H1 (cell line): ENCODE measurements around the gene ZBTB16. TPM values are rescaled to one million over a fixed set of nuclear protein-coding genes. Genes with fewer than 3 reads are reported as not detected.

Source experiments
- CTCF ChIA-PET: fragments of 300-600 bp; sonication (Branson Sonifier 250); formaldehyde crosslinking; loops from one replicate; lab custom pipeline; 2021; ENCODE audit not compliant: partially characterized antibody; lab: Charles Lee
- POLR2A ChIA-PET: fragments of 300-600 bp; sonication (Branson Sonifier 250); formaldehyde crosslinking; loops from one replicate; lab custom pipeline; 2021; ENCODE audit warnings: inconsistent platforms; ENCODE audit not compliant: partially characterized antibody; lab: Charles Lee
- DNase-seq, 2 experiments: peaks; one replicate each; pipeline versions ENCODE4 v3.0.0 to v3.0.0-alpha.2; 2010 to 2022; ENCODE audit warnings: low spot score in 2 of 2, low read depth in 1 of 2, mixed read lengths in 1 of 2
- FAIRE-seq: peaks from 2 replicates; lab custom pipeline; 2011; peaks lifted over from hg19 to GRCh38; lab: Jason Lieb, UNC
- H2AFZ ChIP-seq: 2 replicates; pipeline ENCODE4 v1.8.1; 2012; ENCODE audit warnings: low read length, inconsistent platforms
- H2AK5ac ChIP-seq: 2 replicates; pipeline ENCODE4 v1.6.1; 2013; ENCODE audit warnings: low read depth, low read length
- H2BK120ac ChIP-seq: replicated peaks from 2 replicates; pipeline ENCODE3; 2013; ENCODE audit warnings: low read depth, low read length, inconsistent platforms
- H2BK12ac ChIP-seq: 2 replicates; pipeline ENCODE4 v1.6.1; 2013; ENCODE audit warnings: low read depth, low read length
- H2BK15ac ChIP-seq: 2 replicates; pipeline ENCODE4 v1.6.1; 2013; ENCODE audit warnings: low read length
- H2BK20ac ChIP-seq: 2 replicates; pipeline ENCODE4 v1.6.1; 2013; ENCODE audit warnings: low read length
- H2BK5ac ChIP-seq: 2 replicates; pipeline ENCODE4 v1.6.1; 2013; ENCODE audit warnings: low read depth, low read length
- H3K14ac ChIP-seq: 2 replicates; pipeline ENCODE4 v1.6.1; 2013; ENCODE audit warnings: inconsistent platforms; ENCODE audit not compliant: insufficient read length
- H3K18ac ChIP-seq: 2 replicates; pipeline ENCODE4 v1.6.1; 2013; ENCODE audit warnings: low read length; ENCODE audit errors: extremely low read depth
- H3K23ac ChIP-seq: 2 replicates; pipeline ENCODE4 v1.6.1; 2013; ENCODE audit warnings: inconsistent platforms; ENCODE audit not compliant: insufficient read length
- H3K23me2 ChIP-seq: 2 replicates; pipeline ENCODE4 v1.6.1; 2013; ENCODE audit warnings: low read depth, low read length
- H3K27ac ChIP-seq: 2 replicates; pipeline ENCODE4 v1.6.1; 2011; ENCODE audit warnings: low read depth, low read length, inconsistent platforms
- H3K27me3 ChIP-seq, 4 experiments: replicated peaks in 1 of 4; 1 replicate in 1 of 4; 2 replicates in 3 of 4; pipeline versions ENCODE4 v1.6.1 to v1.8.1; 2011 to 2013; ENCODE audit warnings: low read length in 3 of 4, mild to moderate bottlenecking in 3 of 4, inconsistent platforms in 2 of 4, mixed read lengths in 2 of 4, moderate library complexity in 1 of 4; ENCODE audit not compliant: control insufficient read depth in 3 of 4, insufficient read depth in 3 of 4; ENCODE audit errors: extremely low read depth in 1 of 4
- H3K36me3 ChIP-seq, 4 experiments: 2 replicates each; pipeline versions ENCODE4 v1.6.1 to v1.8.1; 2011 to 2013; ENCODE audit warnings: mild to moderate bottlenecking in 4 of 4, low read length in 3 of 4, moderate library complexity in 2 of 4, control low read depth in 1 of 4, inconsistent platforms in 1 of 4; ENCODE audit not compliant: insufficient read depth in 4 of 4, control insufficient read depth in 2 of 4
- H3K4ac ChIP-seq: replicated peaks from 2 replicates; pipeline ENCODE3; 2013; ENCODE audit warnings: low read length, low read depth, mixed read lengths, inconsistent platforms; ENCODE audit not compliant: insufficient read length
- H3K4me1 ChIP-seq, 4 experiments: replicated peaks in 1 of 4; 1 replicate in 1 of 4; 2 replicates in 3 of 4; pipeline versions ENCODE4 v1.6.1 to v1.8.1; 2011 to 2013; ENCODE audit warnings: low read length in 3 of 4, inconsistent platforms in 2 of 4, mixed read lengths in 1 of 4; ENCODE audit not compliant: insufficient read depth in 4 of 4, control insufficient read depth in 3 of 4
- H3K4me2 ChIP-seq, 2 experiments: 2 replicates each; pipeline versions ENCODE4 v1.6.1 to v1.8.1; 2011 to 2013; ENCODE audit warnings: low read depth in 2 of 2, low read length in 2 of 2, control low read depth in 1 of 2, inconsistent platforms in 1 of 2, mild to moderate bottlenecking in 1 of 2; ENCODE audit not compliant: insufficient read depth in 1 of 2
- H3K4me3 ChIP-seq, 4 experiments: fragments of 200-600, 300-600 bp in 1 of 4; sonication (generic), shearing (Covaris generic), sonication (Bioruptor Twin) in 1 of 4; 2 replicates each; pipeline versions ENCODE4 v1.5.1 to v1.8.1; 2011 to 2016; ENCODE audit warnings: low read length in 4 of 4, low read depth in 3 of 4, control low read depth in 2 of 4, inconsistent platforms in 2 of 4, mild to moderate bottlenecking in 2 of 4, mixed read lengths in 1 of 4, moderate library complexity in 1 of 4; ENCODE audit not compliant: insufficient read depth in 2 of 4; ENCODE audit errors: extremely low read depth in 1 of 4
- H3K56ac ChIP-seq: replicated peaks from 2 replicates; pipeline ENCODE3; 2013; ENCODE audit warnings: low read depth, mild to moderate bottlenecking, mixed read lengths, low read length, inconsistent platforms; ENCODE audit not compliant: insufficient read length
- H3K79me1 ChIP-seq: 2 replicates; pipeline ENCODE4 v1.6.1; 2013; ENCODE audit warnings: low read depth, low read length, control low read depth
- H3K79me2 ChIP-seq, 2 experiments: 2 replicates each; pipeline versions ENCODE4 v1.6.1 to v1.8.1; 2012 to 2013; ENCODE audit warnings: low read length in 2 of 2, mild to moderate bottlenecking in 2 of 2, inconsistent platforms in 1 of 2; ENCODE audit not compliant: insufficient read depth in 2 of 2, control insufficient read depth in 1 of 2
- H3K9ac ChIP-seq, 4 experiments: replicated peaks in 1 of 4; 1 replicate in 1 of 4; 2 replicates in 3 of 4; pipeline versions ENCODE4 v1.6.1 to v1.8.1; 2011 to 2013; ENCODE audit warnings: low read depth in 3 of 4, low read length in 3 of 4, control low read depth in 2 of 4, mild to moderate bottlenecking in 2 of 4, moderate library complexity in 2 of 4, inconsistent platforms in 1 of 4; ENCODE audit errors: extremely low read depth in 1 of 4
- H3K9me3 ChIP-seq, 2 experiments: 2 replicates each; pipeline versions ENCODE4 v1.6.1 to v1.8.1; 2012 to 2013; ENCODE audit warnings: mild to moderate bottlenecking in 2 of 2, moderate library complexity in 2 of 2, control low read depth in 1 of 2, inconsistent platforms in 1 of 2, low read depth in 1 of 2, low read length in 1 of 2, mixed read lengths in 1 of 2; ENCODE audit not compliant: insufficient read depth in 2 of 2
- H4K20me1 ChIP-seq, 2 experiments: replicated peaks in 1 of 2; 2 replicates each; pipeline versions ENCODE3 to v1.8.1; 2011 to 2013; ENCODE audit warnings: inconsistent platforms in 2 of 2, low read length in 2 of 2, mild to moderate bottlenecking in 1 of 2; ENCODE audit not compliant: insufficient read depth in 2 of 2, control insufficient read depth in 1 of 2
- H4K5ac ChIP-seq: 2 replicates; pipeline ENCODE4 v1.6.1; 2013; ENCODE audit warnings: low read length, low read depth, mixed read lengths, inconsistent platforms; ENCODE audit not compliant: insufficient read length
- H4K8ac ChIP-seq: 2 replicates; pipeline ENCODE4 v1.8.0; 2013; ENCODE audit warnings: mild to moderate bottlenecking, moderate library complexity, low read length, inconsistent platforms; ENCODE audit not compliant: insufficient read depth; ENCODE audit errors: extremely low read depth
- H4K91ac ChIP-seq: replicated peaks from 2 replicates; pipeline ENCODE3; 2013; ENCODE audit warnings: low read length, mixed read lengths, inconsistent platforms; ENCODE audit not compliant: insufficient read length
- CHD2 ChIP-seq: IDR thresholded peaks from 2 replicates; pipeline ENCODE4 v1.6.1; 2012; ENCODE audit warnings: low read length, improper control_type of control experiment
- CREB1 ChIP-seq: IDR thresholded peaks from 2 replicates; pipeline ENCODE4 v1.6.1; 2012; ENCODE audit warnings: inconsistent platforms
- CTCF ChIP-seq, 3 experiments: IDR thresholded peaks; 1 replicate in 2 of 3; 2 replicates in 1 of 3; pipeline versions ENCODE4 v1.5.1 to v1.6.1; 2011; ENCODE audit warnings: low read length in 3 of 3, mild to moderate bottlenecking in 3 of 3, inconsistent platforms in 2 of 3, low read depth in 1 of 3, moderate library complexity in 1 of 3; ENCODE audit not compliant: insufficient read depth in 1 of 3; ENCODE audit errors: control extremely low read depth in 1 of 3
- EP300 ChIP-seq, 2 experiments: IDR thresholded peaks; 1 replicate in 1 of 2; 2 replicates in 1 of 2; pipeline ENCODE4 v1.6.1; 2011 to 2012; ENCODE audit warnings: low read depth in 2 of 2, low read length in 2 of 2, mild to moderate bottlenecking in 2 of 2, borderline replicate concordance in 1 of 2, inconsistent platforms in 1 of 2, moderate library complexity in 1 of 2
- FOSL1 ChIP-seq: IDR thresholded peaks from 2 replicates; pipeline ENCODE4 v1.6.1; 2011; ENCODE audit warnings: mild to moderate bottlenecking, low read depth, low read length, moderate library complexity; ENCODE audit not compliant: insufficient read depth
- GABPA ChIP-seq: IDR thresholded peaks from 2 replicates; pipeline ENCODE4 v1.6.1; 2011; ENCODE audit warnings: mild to moderate bottlenecking, low read length, moderate library complexity, borderline replicate concordance; ENCODE audit not compliant: insufficient read depth
- KDM4A ChIP-seq: IDR thresholded peaks from one replicate; pipeline ENCODE4 v1.7.1; 2012; ENCODE audit warnings: low read depth, mild to moderate bottlenecking, moderate library complexity, low read length, inconsistent platforms; ENCODE audit not compliant: severe bottlenecking
- RAD21 ChIP-seq, 2 experiments: IDR thresholded peaks in 1 of 2; conservative IDR thresholded peaks in 1 of 2; 2 replicates each; pipeline ENCODE4 v1.6.1; 2011; ENCODE audit warnings: low read depth in 2 of 2, low read length in 2 of 2, improper control_type of control experiment in 1 of 2, inconsistent platforms in 1 of 2, mild to moderate bottlenecking in 1 of 2, moderate library complexity in 1 of 2
- RFX5 ChIP-seq: IDR thresholded peaks from 2 replicates; pipeline ENCODE4 v1.6.1; 2011; ENCODE audit warnings: low read depth, low read length, improper control_type of control experiment, borderline replicate concordance
- SRF ChIP-seq: IDR thresholded peaks from 2 replicates; pipeline ENCODE4 v1.6.1; 2011; ENCODE audit warnings: mild to moderate bottlenecking, low read depth, low read length, moderate library complexity
- TAF7 ChIP-seq: optimal IDR thresholded peaks from 2 replicates; pipeline ENCODE3; 2011; ENCODE audit warnings: low read depth, mild to moderate bottlenecking, inconsistent platforms, low read length, moderate library complexity, borderline replicate concordance
- WGBS, 2 experiments: shearing (Covaris generic) in 1 of 2; methylation state at CpG; one replicate each; pipeline versions ENCODE4 v1.1.6 to v1.1.7; 2013 to 2015; ENCODE audit warnings: low lambda C conversion rate in 2 of 2, mixed read lengths in 2 of 2, inconsistent platforms in 1 of 2, low coverage in 1 of 2, missing lambda C conversion rate in 1 of 2; ENCODE audit not compliant: insufficient replicate concordance in 2 of 2, insufficient coverage in 1 of 2, insufficient read length in 1 of 2; ENCODE audit errors: extremely low coverage in 1 of 2, missing lambda C conversion rate in 1 of 2; 5-methylcytosine and 5-hydroxymethylcytosine counted together
- polyA plus RNA-seq, 7 experiments: library from polyadenylated mRNA; depleted of rRNA in 3 of 7; stranded (reverse) in 5 of 7; unstranded in 2 of 7; fragments of >200 nt in 5 of 7; fragments of 200-250 nt in 2 of 7; gene quantifications; 1 replicate in 5 of 7; 2 replicates in 1 of 7; 4 replicates in 1 of 7; pipeline versions ENCODE4 v1.2.1 to v1.2.3, GENCODE V29; 2011 to 2013; ENCODE audit warnings: missing spikeins in 2 of 7, mixed read lengths in 2 of 7
- total RNA-seq: library from RNA; stranded (reverse); fragmentation: NEBNext Ultra II Directional; extraction: Animal tissue kit (Norgen Biotek cat#: 25700); gene quantifications from 2 replicates; pipeline ENCODE4 v1.2.1, GENCODE V29; 2021

The ZBTB16 gene
- total and polyA plus RNA-seq, 2 of the 8 experiments (the other 6 are each of a cell fraction or from before 2014, with no cell fraction given): 0.12 to 0.61 TPM

GRCh38 chr11:114152785-114153184 is 93.3 kb downstream of the ZBTB16 start:
- Histone ChIP-seq H2BK12ac (no peak overlapping the region), H3K27me3 (no peaks in the 10 kb centered on the region)
- no peak for TF ChIP-seq GABPA
- TF ChIP-seq RFX5: no peak
- no peak for TF ChIP-seq TAF7
- TF ChIP-seq CHD2: no peak
- no peak for TF ChIP-seq SRF
- no peak for TF ChIP-seq EP300 (IDR thresholded peaks at IDR 0.05; ENCODE audit: borderline replicate concordance in 1 of 2, low read depth in 2 of 2, low read length in 2 of 2)
- TF ChIP-seq CTCF (IDR thresholded peaks at IDR 0.05; ENCODE audit: control extremely low read depth in 1 of 3, insufficient read depth in 1 of 3, low read depth in 1 of 3, low read length in 3 of 3): no peak
- no peak for TF ChIP-seq FOSL1
- no peak for TF ChIP-seq RAD21 (IDR thresholded peaks at IDR 0.05 in 1 of 2, conservative IDR thresholded peaks at IDR 0.05 in 1 of 2; ENCODE audit: low read depth in 2 of 2, low read length in 2 of 2)
- no peak for TF ChIP-seq CREB1
- no peak for TF ChIP-seq KDM4A

More at GRCh38 chr11:114152785-114153184, 93.3 kb downstream of the ZBTB16 start:
- Histone ChIP-seq H3K79me1 (no peaks in the 10 kb centered on the region), H3K18ac (no peak overlapping the region), H2AFZ (no peak overlapping the region), H3K4ac (no peak overlapping the region), H2BK20ac (no peak overlapping the region), H4K5ac (no peak overlapping the region), H3K4me3 (no peak overlapping the region), H3K56ac (no peak overlapping the region), H3K14ac (no peak overlapping the region), H3K36me3 (no peaks in the 10 kb centered on the region), H2BK120ac (no peak overlapping the region), H3K4me1 (no peaks in the 10 kb centered on the region; a peak in 1 of 7 replicates), H3K23ac (no peak overlapping the region), H3K4me2 (no peak overlapping the region), H4K8ac (no peak overlapping the region), H3K79me2 (no peaks in the 10 kb centered on the region), H2AK5ac (no peak overlapping the region), H3K27ac (no peak overlapping the region), H4K91ac (no peak overlapping the region), H3K9ac (no peak overlapping the region), H2BK15ac (no peak overlapping the region), H3K9me3 (no peaks in the 10 kb centered on the region), H4K20me1 (no peaks in the 10 kb centered on the region), H2BK5ac (no peak overlapping the region), H3K23me2 (no peaks in the 10 kb centered on the region)
- DNase-seq: no peak
- no peak for FAIRE-seq
- 85% methylated on average over 2 of the region's 2 CpGs; no CpG with 5 or more reads in 1 of the 2 experiments for WGBS, 2 experiments
- ChIA-PET CTCF (interaction anchor here (0.8 to 1.0 kb wide), 3 partner anchors 9 to 108 kb away, joined by 3 to 4 read pairs (median 4); no protein-coding TSS in a partner anchor), POLR2A (no interaction called here)
